AG04449 (cell line): Measurements from ENCODE around the gene G0S2.

ENCODE experiments used
- CTCF ChIA-PET: fragments of 350-600 bp; formaldehyde crosslinking; extraction: SDS; loops from one replicate; lab custom pipeline; 2021; ENCODE audit warnings: antibody characterized with exemption; lab: Yijun Ruan, JAX
- POLR2A ChIA-PET: fragments of 400-600, 350-600 bp; formaldehyde crosslinking; extraction: SDS; loops from one replicate; lab custom pipeline; 2020; ENCODE audit warnings: antibody characterized with exemption, inconsistent platforms; lab: Yijun Ruan, JAX
- DNase-seq: peaks from one replicate; pipeline ENCODE4 v3.0.0-alpha.2; 2010; ENCODE audit warnings: low read depth, low spot score
- H3K4me3 ChIP-seq: 2 replicates; pipeline ENCODE4 v1.5.1; 2011; ENCODE audit warnings: low read depth, mild to moderate bottlenecking, control low read depth, low read length
- TF ChIP-seq, protein P1 (sequence below): IDR thresholded peaks from one replicate; pipeline ENCODE4 v1.5.1; 2011; ENCODE audit warnings: mild to moderate bottlenecking, moderate library complexity, low read length, control low read depth, inconsistent platforms; ENCODE audit not compliant: insufficient read depth; ENCODE audit errors: missing control alignments

G0S2 gene

DNA sequence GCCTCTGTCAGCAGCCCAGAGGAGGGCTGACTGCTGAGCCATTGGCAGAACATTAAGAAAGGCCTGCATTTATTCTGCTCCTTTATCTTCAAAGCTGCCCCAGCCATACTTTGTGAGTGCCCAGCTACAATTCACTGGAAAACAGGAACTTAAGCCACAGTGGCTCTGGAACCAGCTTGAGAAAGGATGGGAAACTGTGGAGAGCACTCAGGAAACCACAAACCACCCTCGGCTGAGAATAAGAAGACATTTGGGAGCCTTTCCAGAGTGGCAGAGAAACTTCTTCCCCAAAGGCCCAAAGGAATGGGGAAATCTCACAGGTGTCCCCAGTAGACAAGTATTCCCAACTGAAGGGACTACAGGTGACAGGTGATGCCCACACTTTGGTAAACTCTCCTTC is 24.8 kb upstream of the G0S2 start:
- ChIA-PET CTCF (interaction anchor here (1.0 to 5.7 kb wide), 9 partner anchors 8 to 83 kb away, joined by 3 to 48 read pairs (median 6); partner anchors contain the start of gene CAMK1G), POLR2A (no interaction called here)
- no peak for DNase-seq
- TF ChIP-seq, protein P1, sequence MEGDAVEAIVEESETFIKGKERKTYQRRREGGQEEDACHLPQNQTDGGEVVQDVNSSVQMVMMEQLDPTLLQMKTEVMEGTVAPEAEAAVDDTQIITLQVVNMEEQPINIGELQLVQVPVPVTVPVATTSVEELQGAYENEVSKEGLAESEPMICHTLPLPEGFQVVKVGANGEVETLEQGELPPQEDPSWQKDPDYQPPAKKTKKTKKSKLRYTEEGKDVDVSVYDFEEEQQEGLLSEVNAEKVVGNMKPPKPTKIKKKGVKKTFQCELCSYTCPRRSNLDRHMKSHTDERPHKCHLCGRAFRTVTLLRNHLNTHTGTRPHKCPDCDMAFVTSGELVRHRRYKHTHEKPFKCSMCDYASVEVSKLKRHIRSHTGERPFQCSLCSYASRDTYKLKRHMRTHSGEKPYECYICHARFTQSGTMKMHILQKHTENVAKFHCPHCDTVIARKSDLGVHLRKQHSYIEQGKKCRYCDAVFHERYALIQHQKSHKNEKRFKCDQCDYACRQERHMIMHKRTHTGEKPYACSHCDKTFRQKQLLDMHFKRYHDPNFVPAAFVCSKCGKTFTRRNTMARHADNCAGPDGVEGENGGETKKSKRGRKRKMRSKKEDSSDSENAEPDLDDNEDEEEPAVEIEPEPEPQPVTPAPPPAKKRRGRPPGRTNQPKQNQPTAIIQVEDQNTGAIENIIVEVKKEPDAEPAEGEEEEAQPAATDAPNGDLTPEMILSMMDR: no peak
- H3K4me3 ChIP-seq: no peak overlapping the region

DNA sequence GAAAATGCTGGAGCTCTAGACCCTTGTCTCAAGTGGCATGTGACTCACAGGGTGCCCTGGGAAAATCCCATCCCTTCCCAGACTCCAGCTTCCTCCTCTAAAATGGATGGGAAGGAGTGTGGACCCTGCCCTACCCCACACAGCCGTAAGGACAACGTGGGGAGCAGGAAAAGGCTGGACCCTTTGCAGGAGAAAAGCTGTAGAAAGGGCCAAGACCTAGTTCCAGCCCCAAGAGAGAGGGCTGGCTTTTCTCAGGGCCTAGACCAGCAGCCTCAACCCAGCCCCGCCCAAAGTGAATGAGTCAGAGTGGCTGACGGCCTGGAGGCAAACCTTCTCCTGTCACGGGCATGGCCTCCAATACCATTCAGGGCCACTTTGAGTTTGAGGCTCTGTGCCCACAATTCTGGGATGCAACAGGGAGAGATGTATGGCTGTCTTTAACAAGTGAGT is 24.0 kb upstream of the G0S2 start:
- POLR2A ChIA-PET: no interaction called here
- TF ChIP-seq, protein P1: no peak
- CTCF ChIA-PET: interaction anchor here (1.0 to 4.1 kb wide), 4 partner anchors 21 to 84 kb away, joined by 3 to 39 read pairs (median 6); partner anchors contain the start of gene CAMK1G
- no peak overlapping the region for H3K4me3 ChIP-seq
- no peak for DNase-seq

DNA sequence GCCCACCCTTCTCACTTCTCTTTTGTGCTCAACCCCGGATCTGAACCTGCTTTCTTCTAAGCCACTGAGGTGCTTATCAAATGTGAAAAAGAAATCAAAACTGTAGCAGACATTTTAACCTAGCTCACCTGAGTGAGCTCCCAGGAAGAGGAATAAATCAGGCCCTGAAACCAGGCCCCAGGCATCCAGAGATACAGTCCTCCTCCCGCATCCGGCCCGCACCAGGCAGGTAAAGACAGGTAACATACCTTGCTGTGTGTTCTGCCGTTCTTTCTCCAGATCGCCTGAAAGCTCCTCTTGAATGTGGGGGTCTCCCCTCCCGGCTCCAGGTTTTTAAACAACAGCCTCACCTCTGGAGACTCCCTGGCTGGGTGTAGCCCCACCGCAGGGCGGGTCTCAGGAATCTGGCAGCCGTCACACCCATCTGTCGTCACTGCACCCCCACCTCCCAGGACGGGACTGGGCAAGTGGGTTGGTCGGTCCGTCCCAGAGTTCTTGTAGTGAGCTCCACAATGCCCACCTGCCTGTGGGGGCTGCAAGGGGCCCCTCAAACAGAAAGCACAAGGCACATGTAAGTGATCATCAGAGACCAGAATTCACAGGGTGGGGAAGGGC is 23.0 kb upstream of the G0S2 start, which contains the start of gene LAMB3:
Gene LAMB3, minus strand, starts transcription at position 305 of the 615 bp plus-strand sequence. CDS start 1,481 bp downstream, outside the sequence.
- ChIA-PET CTCF (interaction anchor here (1.0 to 2.5 kb wide), 8 partner anchors 9 to 86 kb away, joined by 3 to 12 read pairs (median 5); no protein-coding TSS in a partner anchor), POLR2A (no interaction called here)
- no peak for DNase-seq
- TF ChIP-seq, protein P1: no peak
- no peak within 1 kb of the TSS for H3K4me3 ChIP-seq

DNA sequence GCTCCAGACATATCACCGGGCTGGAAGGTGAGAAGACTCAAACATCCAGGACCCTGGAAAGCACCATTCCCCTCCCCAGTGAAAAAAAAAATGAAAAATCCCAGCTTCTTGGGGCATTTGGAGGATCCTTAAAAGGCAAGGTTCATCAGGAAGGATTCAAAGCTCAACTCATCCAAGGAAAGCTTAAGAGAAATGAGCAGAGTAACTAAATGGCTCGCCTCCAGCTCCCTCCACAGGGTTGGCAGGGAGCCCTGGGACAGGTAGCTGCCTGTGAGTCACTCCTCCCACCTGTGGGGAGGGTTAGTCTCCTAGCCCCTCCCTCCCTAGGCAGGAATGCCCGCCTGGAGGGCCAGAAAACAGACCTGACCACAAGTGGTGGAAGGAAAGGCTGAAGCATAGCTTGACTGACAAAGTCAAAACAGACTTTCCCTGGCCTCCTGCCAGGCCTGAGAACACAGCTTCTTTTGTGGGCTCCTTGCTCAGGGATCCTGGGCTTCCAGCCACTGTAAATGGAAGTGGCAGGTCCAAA is 22.3 kb upstream of the G0S2 start:
- POLR2A ChIA-PET: interaction anchor here (0.6 kb wide), 1 partner anchor 163 kb away, joined by 3 read pairs; no protein-coding TSS in a partner anchor

DNA sequence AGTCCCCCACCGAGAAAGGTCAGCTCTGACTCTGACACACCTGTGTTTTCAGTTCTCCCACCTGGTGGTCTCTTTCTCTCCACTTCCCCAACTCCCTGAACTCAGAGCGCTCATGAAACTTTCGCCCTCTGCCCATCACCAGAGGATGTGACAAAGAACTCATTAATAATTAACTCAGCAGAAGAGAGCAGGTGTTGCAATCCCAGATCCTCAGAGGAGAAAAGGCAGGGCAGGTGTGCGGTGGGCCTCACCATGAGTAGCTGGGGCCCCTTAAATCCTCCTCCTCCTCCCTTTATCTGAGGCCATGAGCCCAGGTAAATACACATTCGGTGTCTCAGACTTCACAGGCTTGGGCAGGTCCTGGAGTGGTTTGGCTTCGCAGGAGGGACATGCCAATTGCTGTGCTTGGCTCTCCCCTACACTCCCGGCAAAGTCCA is 21.3 kb upstream of the G0S2 start:
- POLR2A ChIA-PET: no interaction called here
- no peak for DNase-seq
- TF ChIP-seq, protein P1: no peak
- CTCF ChIA-PET: interaction anchor here (0.9 to 2.5 kb wide), 8 partner anchors 19 to 88 kb away, joined by 3 to 12 read pairs (median 4); no protein-coding TSS in a partner anchor
- H3K4me3 ChIP-seq: no peak overlapping the region

More for the DNA sequence above, 22.3 kb upstream of the G0S2 start:
- TF ChIP-seq, protein P1: no peak
- no peak overlapping the region for H3K4me3 ChIP-seq
- CTCF ChIA-PET: interaction anchor here (0.8 to 2.5 kb wide), 12 partner anchors 8 to 354 kb away, joined by 3 to 12 read pairs (median 4); no protein-coding TSS in a partner anchor
- DNase-seq: no peak
